ENCODE data around the gene PRR20G. TPM values are rescaled to one million over a fixed set of nuclear protein-coding genes. Genes with fewer than 3 reads are reported as not detected.

The PRR20G gene
- total and polyA plus RNA-seq, 9 of the 15 experiments (the other 6 are each of a cell fraction or from before 2014, with no cell fraction given), result not detected

GRCh38 chr3:127274200-127274760, 13.6 kb downstream of the PRR20G start:
- BruUV-seq (replicated peaks), result no TSS peak
- FAIRE-seq (no peak), DNase-seq (ENCODE audit: extremely low read depth in 1 of 4, low spot score in 3 of 4) (no peak), ATAC-seq (no peak)
- WGBS (ENCODE audit: insufficient coverage, low coverage, missing lambda C conversion rate), result 0% methylated on average over 4 of the region's 6 CpGs
- Histone ChIP-seq H4K20me1 (replicated peaks; ENCODE audit: control insufficient read depth, insufficient read depth, low read length) (no peaks in the 10 kb centered on the region), H3K9me3 (replicated peaks; ENCODE audit: control insufficient read depth, insufficient read depth, low read depth, low read length) (no peaks in the 10 kb centered on the region), H3K36me3 (ENCODE audit: control insufficient read depth, insufficient read depth, low read length) (no peaks in the 10 kb centered on the region), H3K27me3 (ENCODE audit: control insufficient read depth in 2 of 2, insufficient read depth in 2 of 2, low read length in 2 of 2) (no peaks in the 10 kb centered on the region), H3K4me3 (no peak overlapping the region), H3K9me1 (ENCODE audit: control insufficient read depth, insufficient read depth, low read length) (no peaks in the 10 kb centered on the region), H3K79me2 (ENCODE audit: control insufficient read depth, insufficient read depth, low read length) (no peaks in the 10 kb centered on the region), H3K4me1 (replicated peaks in 1 of 2; ENCODE audit: control insufficient read depth in 2 of 2, insufficient read depth in 2 of 2, low read length in 2 of 2) (no peaks in the 10 kb centered on the region), H2AFZ (ENCODE audit: low read depth, low read length) (no peak overlapping the region), H3K4me2 (ENCODE audit: insufficient read depth, low read length) (no peak overlapping the region), H3K27ac (ENCODE audit: extremely low read depth, low read depth, low read length) (no peak overlapping the region), H3K9ac (ENCODE audit: insufficient read depth in 1 of 2, low read depth in 2 of 2, low read length in 2 of 2) (no peak overlapping the region)
- in situ Hi-C loops (cut with MboI) (no loop called here), intact Hi-C loops (cut with micrococcal nuclease) (no loop called here)
- ChIA-PET CTCF (ENCODE audit: low intra/inter-chr PET ratio) (no interaction called here), POLR2A (no interaction called here)
- TF ChIP-seq THAP7 (CRISPR knock-in tag; IDR thresholded peaks at IDR 0.05), result no peak
- no peak for TF ChIP-seq HES1 (IDR thresholded peaks at IDR 0.05; ENCODE audit: low read depth)
- TF ChIP-seq PATZ1 (CRISPR knock-in tag; IDR thresholded peaks at IDR 0.05; ENCODE audit: borderline replicate concordance), result no peak
- TF ChIP-seq SRSF1 (IDR thresholded peaks at IDR 0.05; ENCODE audit: low read depth, low read length), result no peak
- no peak for TF ChIP-seq TRIM25 (IDR thresholded peaks at IDR 0.05; ENCODE audit: borderline replicate concordance)
- TF ChIP-seq ZSCAN29 (IDR thresholded peaks at IDR 0.05), result no peak
- no peak for TF ChIP-seq ZNF184 (CRISPR knock-in tag; IDR thresholded peaks at IDR 0.05)
- TF ChIP-seq ZNF277 (CRISPR knock-in tag; IDR thresholded peaks at IDR 0.05; ENCODE audit: borderline replicate concordance), result no peak
- TF ChIP-seq GABPB1 (CRISPR knock-in tag; IDR thresholded peaks at IDR 0.05), result no peak
- no peak for TF ChIP-seq SIN3A (IDR thresholded peaks at IDR 0.05; ENCODE audit: borderline replicate concordance in 2 of 2, control insufficient read depth in 1 of 2, low read depth in 2 of 2, low read length in 2 of 2)
- no peak for TF ChIP-seq ZNF280A (IDR thresholded peaks at IDR 0.05; ENCODE audit: low read depth, partially characterized antibody)
- TF ChIP-seq KDM1A (IDR thresholded peaks at IDR 0.05), result no peak
- no peak for TF ChIP-seq ZNF174 (CRISPR knock-in tag; IDR thresholded peaks at IDR 0.05)
- no peak for TF ChIP-seq LARP7 (IDR thresholded peaks at IDR 0.05)
- no peak for TF ChIP-seq SMARCB1 (IDR thresholded peaks at IDR 0.05; ENCODE audit: insufficient read length, low read depth)
